ENCODE measurements around the gene XKR7. TPM values are rescaled to one million over a fixed set of nuclear protein-coding genes. Genes with fewer than 3 reads are reported as not detected.
A peak's percentile ranks its signal among the peaks of the same experiment; 100 is the strongest.

Gene XKR7
- total RNA-seq (0.05 and 0.10 TPM in 2 replicates), polyA plus RNA-seq (0.09 and 0.12 TPM in 2 replicates), polyA minus RNA-seq (0.09 and 0.29 TPM in 2 replicates)
- total RNA-seq (2013), result 0.05 TPM

GRCh38 chr20:31967830-31968249, at the start of gene XKR7:
XKR7 (plus strand) TSS chr20:31968151; CDS start chr20:31968176, 25 bp downstream.
- POLR2A ChIA-PET, result no interaction called here
- DNase-seq (peak; percentile 43), ATAC-seq (ENCODE audit: low read depth) (peak; percentile 46)
- under 1% methylated on average over 29 of the region's 38 CpGs for whole genome bisulfite sequencing (ENCODE audit: insufficient coverage)
- Mint-ChIP-seq H3K27ac (no peak within 1 kb of the TSS), H3K27me3 (peaks cover 57% of the 10 kb centered on the region), H3K4me1 (peaks cover 11% of the 10 kb centered on the region), H3K9me3 (ENCODE audit: insufficient read depth) (no peaks in the 10 kb centered on the region), H3K4me3 (peak within 1 kb of the TSS; percentile 90)
- intact Hi-C loops (cut with micrococcal nuclease), result loop anchor here (1.0 to 5.0 kb wide), 2 partner anchors 16 to 124 kb away; partner anchors contain the start of gene PDRG1
- H3K4me1 ChIP-seq (ENCODE audit: control insufficient read depth in 2 of 2, insufficient read depth in 2 of 2, low read length in 2 of 2), result peaks cover 6 to 11% of the 10 kb centered on the region in 2 donors
- H3K4me2 ChIP-seq (replicated peaks; ENCODE audit: low read depth, low read length, poor library complexity, severe bottlenecking), result peak within 1 kb of the TSS; percentile 78
- H4K20me1 ChIP-seq (ENCODE audit: control insufficient read depth, insufficient read depth, low read length, poor library complexity, severe bottlenecking), result no peaks in the 10 kb centered on the region
- TF ChIP-seq EZH2 (IDR thresholded peaks at IDR 0.05; ENCODE audit: borderline replicate concordance, insufficient read depth, low read depth, low read length, poor library complexity, severe bottlenecking) (no peak), CTCF (IDR thresholded peaks at IDR 0.05) (no peak)
- H3K27me3 ChIP-seq (replicated peaks in 1 of 4; ENCODE audit: control extremely low read depth in 1 of 4, control insufficient read depth in 3 of 4, insufficient read depth in 4 of 4, low read length in 3 of 4), result peaks cover 0 to 48% (median 18%) of the 10 kb centered on the region in 4 experiments
- no peak within 1 kb of the TSS for H3K27ac ChIP-seq (ENCODE audit: low read length in 2 of 2)
- peak within 1 kb of the TSS in 4 of 5 experiments; percentile 13 to 42 (median 28) for H3K4me3 ChIP-seq (ENCODE audit: control extremely low read depth in 1 of 5, extremely low read depth in 1 of 5, insufficient read depth in 1 of 5, low read depth in 2 of 5, low read length in 4 of 5)
- peak within 1 kb of the TSS; percentile 53 for H3K9ac ChIP-seq (ENCODE audit: low read length)
- H3K79me2 ChIP-seq (ENCODE audit: control insufficient read depth, insufficient read depth, low read length), result no peaks in the 10 kb centered on the region
- H3K36me3 ChIP-seq (replicated peaks in 1 of 2; ENCODE audit: control extremely low read depth in 1 of 2, control insufficient read depth in 1 of 2, extremely low read depth in 1 of 2, insufficient read depth in 2 of 2, low read length in 1 of 2), result no peaks in the 10 kb centered on the region
- H2AFZ ChIP-seq (ENCODE audit: insufficient read depth, low read depth, low read length, poor library complexity, severe bottlenecking), result no peak within 1 kb of the TSS
- H3K9me3 ChIP-seq (ENCODE audit: control extremely low read depth in 1 of 3, control insufficient read depth in 2 of 3, insufficient read depth in 1 of 3, low read length in 2 of 3), result peaks cover 0 to 6% (median 0%) of the 10 kb centered on the region in 3 donors
- CTCF ChIA-PET, result interaction anchor here (1.6 to 3.6 kb wide), 2 partner anchors 15 to 115 kb away, joined by 4 to 16 read pairs; partner anchors contain the start of gene PDRG1

GRCh38 chr20:31918466-31919105, 49.4 kb upstream of the XKR7 start:
- Histone ChIP-seq H3K4me2 (replicated peaks; ENCODE audit: low read depth, low read length, poor library complexity, severe bottlenecking) (peak overlapping the region; percentile 17), H3K9me3 (ENCODE audit: control extremely low read depth in 1 of 3, control insufficient read depth in 2 of 3, insufficient read depth in 1 of 3, low read length in 2 of 3) (no peaks in the 10 kb centered on the region), H3K79me2 (ENCODE audit: control insufficient read depth, insufficient read depth, low read length) (no peaks in the 10 kb centered on the region), H3K9ac (ENCODE audit: low read length) (no peak overlapping the region), H2AFZ (ENCODE audit: insufficient read depth, low read depth, low read length, poor library complexity, severe bottlenecking) (peak overlapping the region; percentile 14), H3K27me3 (replicated peaks in 1 of 4; ENCODE audit: control extremely low read depth in 1 of 4, control insufficient read depth in 3 of 4, insufficient read depth in 4 of 4, low read length in 3 of 4) (peaks cover 0 to 3% (median under 1%) of the 10 kb centered on the region in 4 experiments), H3K27ac (ENCODE audit: low read length in 2 of 2) (no peak overlapping the region), H3K4me1 (ENCODE audit: control insufficient read depth in 2 of 2, insufficient read depth in 2 of 2, low read length in 2 of 2) (peaks cover 0 to 3% of the 10 kb centered on the region in 2 donors), H4K20me1 (ENCODE audit: control insufficient read depth, insufficient read depth, low read length, poor library complexity, severe bottlenecking) (no peaks in the 10 kb centered on the region), H3K36me3 (replicated peaks in 1 of 2; ENCODE audit: control extremely low read depth in 1 of 2, control insufficient read depth in 1 of 2, extremely low read depth in 1 of 2, insufficient read depth in 2 of 2, low read length in 1 of 2) (no peaks in the 10 kb centered on the region), H3K4me3 (ENCODE audit: control extremely low read depth in 1 of 5, extremely low read depth in 1 of 5, insufficient read depth in 1 of 5, low read depth in 2 of 5, low read length in 4 of 5) (no peak overlapping the region)
- no peak overlapping the region for H3K27ac Mint-ChIP-seq
- H3K4me3 Mint-ChIP-seq, result no peak overlapping the region
- 95% methylated on average over 5 of the region's 7 CpGs for WGBS (ENCODE audit: insufficient coverage)
- DNase-seq (no peak), ATAC-seq (ENCODE audit: low read depth) (no peak)
- no peak for TF ChIP-seq CTCF (IDR thresholded peaks at IDR 0.05)
- no peak for TF ChIP-seq EZH2 (IDR thresholded peaks at IDR 0.05; ENCODE audit: borderline replicate concordance, insufficient read depth, low read depth, low read length, poor library complexity, severe bottlenecking)
- ChIA-PET CTCF (interaction anchor here (0.5 to 1.4 kb wide), 3 partner anchors 34 to 114 kb away, joined by 3 to 7 read pairs (median 3); partner anchors contain the start of gene PDRG1), POLR2A (no interaction called here)
- peaks cover 2% of the 10 kb centered on the region for H3K4me1 Mint-ChIP-seq
- peaks cover 4% of the 10 kb centered on the region for H3K27me3 Mint-ChIP-seq
- intact Hi-C loops (cut with micrococcal nuclease), result no loop called here
- no peaks in the 10 kb centered on the region for H3K9me3 Mint-ChIP-seq (ENCODE audit: insufficient read depth)

Measured in B cell (primary cell).